Transverse colon (tissue), 4 donors: ENCODE measurements around the gene RUVBL1. TPM values are rescaled to one million over a fixed set of nuclear protein-coding genes. Genes with fewer than 3 reads are reported as not detected.

Experiments
- DNase-seq: peaks from one replicate; pipeline ENCODE4 v3.0.0-alpha.2; 2019
- H3K27ac ChIP-seq, 4 donors: fragments of 200-600 bp; sonication (generic); 2 replicates each; pipeline ENCODE4 v1.5.1; 2016 to 2018; ENCODE audit warnings: inconsistent platforms in 4 of 4
- H3K27me3 ChIP-seq: fragments of 200-600 bp; sonication (generic); 2 replicates; pipeline ENCODE4 v1.5.1; 2017; ENCODE audit warnings: inconsistent platforms
- H3K36me3 ChIP-seq, 4 donors: fragments of 200-600 bp; sonication (generic); 2 replicates each; pipeline ENCODE4 v1.5.1; 2017 to 2019; ENCODE audit warnings: inconsistent platforms in 4 of 4
- H3K4me1 ChIP-seq, 4 donors: fragments of 200-600 bp; sonication (generic); 2 replicates each; pipeline ENCODE4 v1.5.1; 2017 to 2020; ENCODE audit warnings: inconsistent platforms in 4 of 4
- H3K4me3 ChIP-seq, 4 donors: fragments of 200-600 bp; sonication (generic); 1 replicate in 1 of 4; 2 replicates in 3 of 4; pipeline versions ENCODE4 v1.5.1 to v1.6.1; 2017 to 2019; ENCODE audit warnings: inconsistent platforms in 4 of 4
- H3K9me3 ChIP-seq, 2 donors: fragments of 200-600 bp; sonication (generic); 2 replicates each; pipeline ENCODE4 v1.5.1; 2017 to 2019; ENCODE audit warnings: inconsistent platforms in 2 of 2
- CTCF ChIP-seq, 5 experiments: fragments of 200-600 bp in 3 of 5; fragments of 450-650 bp in 2 of 5; sonication (generic) in 3 of 5; IDR thresholded peaks; 1 replicate in 2 of 5; 2 replicates in 3 of 5; pipeline ENCODE4 v1.5.1; 2016 to 2017; ENCODE audit warnings: antibody characterized with exemption in 5 of 5, inconsistent platforms in 3 of 5, mild to moderate bottlenecking in 2 of 5, moderate library complexity in 1 of 5
- EP300 ChIP-seq: sonication (generic); formaldehyde crosslinking; IDR thresholded peaks from one replicate; pipeline ENCODE4 v1.6.1; 2017; ENCODE audit warnings: antibody characterized with exemption, low read depth
- POLR2A ChIP-seq: fragments of 450-650 bp; IDR thresholded peaks from one replicate; pipeline ENCODE4 v1.6.1; 2016; ENCODE audit warnings: antibody characterized with exemption, mild to moderate bottlenecking, moderate library complexity
- POLR2AphosphoS5 ChIP-seq, 3 donors: sonication (generic); formaldehyde crosslinking; IDR thresholded peaks; one replicate each; pipeline ENCODE4 v1.6.1; 2016; ENCODE audit warnings: antibody characterized with exemption in 3 of 3
- WGBS, 2 donors: methylation state at CpG; one replicate each; pipeline ENCODE4 v1.1.5; 2018; ENCODE audit warnings: low coverage in 1 of 2; 5-methylcytosine and 5-hydroxymethylcytosine counted together
- in situ Hi-C, 4 donors: fragments of 200-750 bp; cut with MboI; loops; one replicate each; pipeline versions ENCODE4 v1.15.0 to v1.15.1; 2017; ENCODE audit warnings: low sequenced_read_pairs in 3 of 4, low pct_ligation_motif_present in 1 of 4, low pct_unique_long_range_greater_than_20kb in 1 of 4
- intact Hi-C: fragments of 100-400 bp; cut with DNase I; formaldehyde crosslinking; loops from one replicate; pipeline ENCODE4 v1.15.1; 2023; ENCODE audit warnings: low total_unique reads
- total RNA-seq, 4 donors: library from RNA; depleted of rRNA; stranded (reverse); fragments of >200 nt; gene quantifications; one replicate each; pipeline ENCODE4 v1.1.0, GENCODE V29; 2016

Gene RUVBL1
- 10 to 100 TPM in 2 of 4 donors, 1 to 10 TPM in 1, not detected in 1; 1.4 to 16.4 (median 10.1) TPM for total RNA-seq

GRCh38 chr3:128123538-128124368 lies at the start of gene RUVBL1:
TSS of gene RUVBL1 (minus strand) at chr3:128123812. CDS start at chr3:128123724, 88 bp downstream.
- Histone ChIP-seq H3K4me3 (peak within 1 kb of the TSS; percentile 56 to 92 (median 76)), H3K4me1 (peaks cover 0 to 10% (median 9%) of the 10 kb centered on the region in 4 donors), H3K9me3 (no peaks in the 10 kb centered on the region), H3K27me3 (no peaks in the 10 kb centered on the region), H3K27ac (peak within 1 kb of the TSS; percentile 69 to 84 (median 78)), H3K36me3 (no peaks in the 10 kb centered on the region)
- intact Hi-C loops (loop anchor here (5.0 kb wide), 1 partner anchor 1469 kb away; no protein-coding TSS in a partner anchor), in situ Hi-C loops (no loop called here)
- peak; percentile 98 for DNase-seq
- 2 to 27% methylated on average over 3 to 47 of the region's 47 CpGs for WGBS, 2 donors
- no peak for TF ChIP-seq CTCF (IDR thresholded peaks at IDR 0.05)
- TF ChIP-seq POLR2AphosphoS5 (IDR thresholded peaks at IDR 0.05), result peak; percentile 22 to 58 (median 45)
- TF ChIP-seq POLR2A, result peak; percentile 32

GRCh38 chr3:128173200-128173599 lies 49.6 kb upstream of the RUVBL1 start:
- H3K9me3 ChIP-seq, result no peaks in the 10 kb centered on the region
- H3K36me3 ChIP-seq, result no peaks in the 10 kb centered on the region
- H3K4me1 ChIP-seq, result peaks cover 0 to 10% (median 0%) of the 10 kb centered on the region in 4 donors
- no peak overlapping the region for H3K4me3 ChIP-seq
- H3K27ac ChIP-seq, result no peak overlapping the region
- 83 to 90% methylated on average over 1 to 8 of the region's 8 CpGs for WGBS, 2 donors
- H3K27me3 ChIP-seq, result no peaks in the 10 kb centered on the region
- in situ Hi-C loops, result loop anchor here in 1 of 4 donors (25.0 kb wide), 1 partner anchor 314 kb away; the partner anchor contains the start of gene GATA2
- no peak for TF ChIP-seq POLR2A
- no peak for TF ChIP-seq POLR2AphosphoS5 (IDR thresholded peaks at IDR 0.05)
- no peak for TF ChIP-seq EP300
- TF ChIP-seq CTCF (IDR thresholded peaks at IDR 0.05), result no peak
- DNase-seq, result no peak
- intact Hi-C loops, result loop anchor here (5.0 kb wide), 1 partner anchor 319 kb away; the partner anchor contains the start of gene GATA2

- Histone ChIP-seq H3K27me3 (no peaks in the 10 kb centered on the region), H3K36me3 (no peaks in the 10 kb centered on the region), H3K27ac (no peak overlapping the region), H3K9me3 (no peaks in the 10 kb centered on the region), H3K4me3 (no peak overlapping the region), H3K4me1 (peaks cover 0 to 10% (median 0%) of the 10 kb centered on the region in 4 donors)
- in situ Hi-C loops, result loop anchor here in 1 of 4 donors (25.0 kb wide), 1 partner anchor 316 kb away; the partner anchor contains the start of gene GATA2
- 45% methylated on average over 5 of the region's 5 CpGs; no CpG with 5 or more reads in 1 of the 2 donors for WGBS, 2 donors
- intact Hi-C loops, result loop anchor here (5.0 kb wide), 1 partner anchor 321 kb away; the partner anchor contains the start of gene GATA2
- peak; percentile 47 for DNase-seq
- no peak for TF ChIP-seq EP300
- peak; percentile 51 to 81 (median 63) for TF ChIP-seq CTCF (IDR thresholded peaks at IDR 0.05)
- TF ChIP-seq POLR2A, result no peak
- peak in 1 of 3 donors; percentile 9 for TF ChIP-seq POLR2AphosphoS5 (IDR thresholded peaks at IDR 0.05)
Measured at GRCh38 chr3:128170866-128171516, 47.4 kb upstream of the RUVBL1 start.

- in situ Hi-C loops, result loop anchor here in 1 of 4 donors (25.0 kb wide), 1 partner anchor 318 kb away; the partner anchor contains the start of gene GATA2
- Histone ChIP-seq H3K27ac (no peak overlapping the region), H3K4me3 (no peak overlapping the region), H3K4me1 (no peaks in the 10 kb centered on the region), H3K27me3 (no peaks in the 10 kb centered on the region), H3K9me3 (no peaks in the 10 kb centered on the region), H3K36me3 (no peaks in the 10 kb centered on the region)
- intact Hi-C loops, result no loop called here
- DNase-seq, result no peak
- TF ChIP-seq EP300 (no peak), CTCF (IDR thresholded peaks at IDR 0.05) (no peak), POLR2AphosphoS5 (IDR thresholded peaks at IDR 0.05) (no peak), POLR2A (no peak)
- 79 to 81% methylated on average over 4 of the region's 4 CpGs for WGBS, 2 donors
Measured at GRCh38 chr3:128168836-128169235, 45.2 kb upstream of the RUVBL1 start.
